Daoy (cell line): ENCODE results near the gene IFNA4. TPM values are rescaled to one million over a fixed set of nuclear protein-coding genes. Genes with fewer than 3 reads are reported as not detected.
"Not testable (repeated sequence)": the region's sequence is repeated elsewhere in the genome, so short reads cannot be mapped to it uniquely, and the experiment has no call there.

ENCODE experiments used
- DNase-seq: peaks from one replicate; pipeline ENCODE4 v3.0.0-alpha.2; 2015; ENCODE audit warnings: low read depth
- total RNA-seq: library from RNA; depleted of rRNA; stranded (reverse); fragments of >200 nt; shearing (Covaris generic); gene quantifications from 2 replicates; pipeline ENCODE4 v1.2.3, GENCODE V29; 2014; rRNA removed

IFNA4 gene
- total RNA-seq, 1 experiment from 2014 or later: not detected

DNA sequence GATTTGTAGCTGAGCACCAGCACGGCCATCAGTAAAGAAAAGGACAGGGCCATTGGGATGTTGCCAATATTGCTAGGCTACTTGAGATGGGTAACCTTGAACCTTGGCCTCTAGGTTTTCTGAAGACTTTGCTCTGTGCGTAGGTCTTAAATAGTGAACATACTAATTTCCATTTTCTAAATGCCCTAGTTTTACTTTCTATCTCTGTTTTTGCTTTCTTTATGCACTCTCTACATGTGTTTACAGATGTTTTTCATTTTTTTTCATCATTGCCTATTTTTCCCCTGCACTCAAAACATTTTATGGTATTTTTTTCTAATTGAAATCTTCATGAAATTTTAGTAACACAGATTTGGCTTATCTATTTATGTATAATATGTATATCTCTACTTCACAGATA lies 20.8 kb downstream of the IFNA4 start, which contains the start of gene IFNA21:
Gene IFNA21, minus strand, starts transcription at position 101 of the 400 bp plus-strand sequence. Its CDS starts 48 bp downstream, at position 53.
- not testable (repeated sequence) for DNase-seq

DNA sequence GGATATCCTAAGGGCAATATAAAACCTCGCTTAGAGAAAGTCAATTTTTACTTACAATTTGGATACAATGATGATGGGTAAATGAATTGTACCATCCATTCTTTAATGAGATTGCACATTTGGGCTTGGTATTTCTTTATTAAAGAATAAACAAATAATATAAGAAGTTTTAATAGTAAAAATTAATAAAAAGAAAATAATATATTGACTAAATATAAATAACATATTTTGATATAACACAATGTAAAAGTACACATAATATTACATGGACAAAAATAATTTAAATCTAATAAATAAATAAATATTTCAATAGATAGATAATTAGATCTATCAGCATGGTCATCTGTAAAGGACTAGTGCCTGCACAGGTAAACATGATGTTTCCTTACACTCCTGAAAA lies 21.9 kb downstream of the IFNA4 start:
- DNase-seq: no peak

DNA sequence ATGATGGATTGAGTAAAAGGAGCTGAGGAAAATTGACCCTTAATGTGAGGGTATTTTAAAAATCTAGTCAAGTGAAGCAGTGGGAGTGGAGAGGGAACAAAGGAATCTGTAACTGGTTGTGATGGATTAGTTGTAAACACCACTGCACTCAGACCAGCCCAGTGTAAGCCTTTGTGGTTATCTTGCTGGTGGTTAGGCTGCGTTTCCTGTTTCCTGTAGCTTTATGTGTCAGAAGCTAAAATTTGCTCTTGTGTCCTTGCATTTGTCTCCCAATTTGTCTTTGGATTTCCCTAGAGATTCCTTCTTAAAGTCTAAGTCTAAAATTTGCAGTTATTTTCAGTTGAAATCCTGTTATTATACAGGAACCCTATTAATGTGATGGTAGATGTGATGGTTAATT lies 27.2 kb downstream of the IFNA4 start:
- no peak for DNase-seq

DNA sequence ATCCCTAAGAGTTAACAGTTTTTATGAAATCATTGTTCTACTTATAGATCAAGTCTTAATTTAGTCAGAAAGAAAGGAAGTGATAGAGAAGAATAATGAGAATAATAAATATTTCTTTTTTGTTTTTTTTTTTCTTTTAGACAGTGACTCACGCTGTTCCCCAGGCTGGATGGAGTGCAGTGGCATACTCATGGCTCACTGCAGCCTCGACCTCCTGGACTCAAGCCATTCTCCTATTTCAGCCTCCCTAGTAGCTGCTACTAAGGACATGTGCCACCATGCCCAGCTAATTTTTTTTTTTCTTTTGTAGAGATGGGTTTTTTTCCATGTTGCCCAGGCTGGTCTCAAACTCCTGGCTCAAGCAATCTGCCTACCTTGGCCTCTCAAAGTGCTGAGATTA lies 31.9 kb downstream of the IFNA4 start:
- DNase-seq: no peak

DNA sequence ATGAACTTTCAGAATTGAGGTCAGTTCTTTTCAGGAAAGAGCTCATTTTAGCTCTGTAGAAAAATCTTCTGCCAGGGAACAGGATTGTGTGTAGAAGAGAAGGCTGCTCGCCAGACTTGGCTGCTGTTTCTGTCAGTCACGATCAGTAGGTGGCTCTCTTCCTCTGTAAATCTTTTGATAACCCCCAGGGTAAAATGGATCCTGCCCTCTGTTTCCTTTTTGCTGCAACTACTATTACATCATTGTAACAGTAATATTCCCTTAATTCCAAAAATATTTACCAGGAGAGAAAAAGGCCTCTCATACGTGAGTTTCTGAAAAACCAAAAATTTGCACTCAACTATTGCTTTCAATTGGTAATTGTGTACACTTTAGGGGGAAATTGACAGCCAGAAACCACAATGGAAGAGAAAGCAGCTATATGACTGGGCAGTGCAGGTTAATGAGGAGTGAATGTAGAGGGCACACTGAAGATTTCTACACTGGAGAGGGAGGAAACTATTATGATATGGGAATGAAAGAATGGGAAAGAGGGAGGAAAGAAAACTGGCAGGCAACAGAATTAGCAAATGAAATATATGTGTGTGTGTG lies 33.3 kb downstream of the IFNA4 start:
- no peak for DNase-seq

DNA sequence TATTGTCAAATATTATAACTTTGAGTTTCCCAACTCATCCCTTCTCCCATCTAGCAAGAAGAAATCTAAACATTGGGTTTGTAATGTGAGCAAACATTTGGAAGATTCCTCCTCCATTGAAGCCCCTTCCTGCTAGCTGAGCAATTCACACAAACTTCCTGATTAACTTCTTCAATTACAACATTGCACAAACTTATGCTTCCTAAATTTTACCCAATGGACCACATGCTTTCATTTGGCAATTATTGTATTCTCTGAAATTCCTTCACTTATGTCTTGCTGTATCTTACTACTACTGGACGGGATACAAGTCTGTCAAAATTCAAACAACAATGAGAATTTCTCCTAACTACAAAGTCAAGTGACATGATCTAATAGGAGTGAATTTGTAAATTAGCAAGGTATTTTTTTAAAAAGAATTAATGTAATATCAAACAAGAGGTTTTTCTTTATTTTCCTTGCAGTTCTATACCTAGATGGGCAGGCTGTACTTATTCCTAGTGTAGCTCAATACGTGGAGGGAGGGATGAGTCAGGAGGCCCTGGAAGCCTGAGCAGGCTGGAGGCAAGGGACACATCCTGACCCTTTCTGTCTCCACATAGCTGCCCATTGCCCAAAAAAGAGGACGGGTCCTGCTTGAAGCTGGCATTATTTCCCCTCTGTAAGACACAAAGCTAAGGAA lies 33.9 kb downstream of the IFNA4 start:
- DNase-seq: no peak

DNA sequence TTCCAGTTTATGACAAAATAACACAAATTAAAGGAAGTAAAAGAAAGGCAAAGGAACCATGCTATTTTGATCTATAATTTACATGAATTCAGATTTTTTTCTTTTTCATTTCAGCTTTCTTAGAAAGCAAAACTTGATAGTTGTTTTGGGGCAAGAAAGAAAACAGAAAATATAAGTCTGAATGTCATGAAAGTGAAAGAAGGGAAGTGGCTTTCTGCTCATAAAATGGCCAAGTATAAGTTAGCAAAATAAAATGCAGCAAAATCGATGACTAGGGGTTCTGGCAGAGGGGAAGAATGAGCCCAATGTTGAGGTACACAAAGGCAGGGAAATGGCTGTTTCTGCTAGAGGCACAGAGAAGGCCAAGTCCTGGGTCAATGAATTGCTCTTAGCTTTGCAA lies 42.8 kb downstream of the IFNA4 start:
- no peak for DNase-seq

DNA sequence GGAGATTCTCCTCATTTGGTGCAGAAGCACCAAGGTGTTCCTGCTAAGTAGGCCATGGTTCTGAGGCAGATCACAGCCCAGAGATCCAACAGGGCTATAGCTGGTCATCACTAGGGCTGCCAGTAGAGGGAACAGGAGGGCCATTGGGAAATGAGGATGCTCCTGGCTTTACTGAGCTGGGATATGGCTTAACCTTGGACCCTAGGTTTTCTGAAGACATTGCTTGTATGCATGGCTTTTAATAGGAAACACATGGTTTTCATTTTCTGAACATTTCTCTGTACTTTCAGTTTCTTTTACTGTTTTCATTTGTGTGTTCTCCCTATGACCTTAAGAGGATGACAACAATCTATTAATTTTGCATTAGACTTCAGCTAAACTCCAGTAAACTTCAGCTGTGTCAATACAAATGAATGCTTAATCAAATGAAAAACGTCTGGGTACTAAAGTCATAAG lies 45.9 kb downstream of the IFNA4 start, which contains the start of gene IFNW1:
Gene IFNW1, minus strand, starts transcription at position 406 of the 456 bp plus-strand sequence. Its CDS starts 262 bp downstream, at position 144.
- DNase-seq: no peak

DNA sequence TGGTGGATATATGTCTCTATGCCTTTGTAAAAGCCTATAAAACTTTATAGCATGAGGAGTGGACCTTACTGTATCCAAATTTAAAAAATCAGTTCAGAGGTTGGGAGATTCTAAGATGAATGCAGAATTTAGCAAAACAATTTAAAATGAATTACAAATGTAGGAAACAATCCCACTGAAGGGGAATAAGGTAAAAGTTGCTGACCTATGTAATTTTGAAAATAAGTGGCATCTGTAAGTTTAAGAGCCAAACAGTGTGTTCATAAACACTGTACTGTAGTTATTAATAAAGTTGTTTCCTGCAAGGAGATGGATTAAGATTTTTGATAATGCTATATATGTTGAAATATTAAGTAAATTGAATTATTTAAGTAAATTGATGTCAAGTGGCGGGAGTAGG lies 50.4 kb downstream of the IFNA4 start:
- no peak for DNase-seq

Other genes with a start within 250 kb of the IFNA4 start
- not detected in 2 replicates for gene HACD4, start 155.9 kb downstream of the IFNA4 start, total RNA-seq
- not detected in 2 replicates for gene IFNB1, start 109.6 kb downstream of the IFNA4 start, total RNA-seq
- gene IFNW1, start 45.8 kb downstream of the IFNA4 start, total RNA-seq: not detected in 2 replicates
- not detected in 2 replicates for gene IFNA21, start 20.9 kb downstream of the IFNA4 start, total RNA-seq
- not detected in 2 replicates for gene IFNA7, start 14.6 kb upstream of the IFNA4 start, total RNA-seq
- not detected in 2 replicates for gene IFNA10, start 19.6 kb upstream of the IFNA4 start, total RNA-seq
- not detected in 2 replicates for gene IFNA16, start 29.7 kb upstream of the IFNA4 start, total RNA-seq
- gene IFNA17, start 40.6 kb upstream of the IFNA4 start, total RNA-seq: not detected in 2 replicates
- gene IFNA14, start 52.4 kb upstream of the IFNA4 start, total RNA-seq: not detected in 2 replicates
- gene IFNA5, start 117.7 kb upstream of the IFNA4 start, total RNA-seq: not detected in 2 replicates
- gene KLHL9, start 147.8 kb upstream of the IFNA4 start, total RNA-seq: not detected in 2 replicates
- gene IFNA6, start 163.3 kb upstream of the IFNA4 start, total RNA-seq: not detected in 2 replicates
- not detected in 2 replicates for gene IFNA13, start 180.5 kb upstream of the IFNA4 start, total RNA-seq
- gene IFNA2, start 197.8 kb upstream of the IFNA4 start, total RNA-seq: not detected in 2 replicates
- gene IFNA8, start 221.5 kb upstream of the IFNA4 start, total RNA-seq: not detected in 2 replicates